ENCODE data around the gene SLC10A7. TPM values are rescaled to one million over a fixed set of nuclear protein-coding genes. Genes with fewer than 3 reads are reported as not detected.

Gene SLC10A7
- total RNA-seq, 1 donor from 2014 or later = 11.4 TPM

- no peak overlapping the region for H3K27ac ChIP-seq
- intact Hi-C loops (cut with DNase I) = loop anchor here (5.0 kb wide), 2 partner anchors 574 to 754 kb away; no protein-coding TSS in a partner anchor
- TF ChIP-seq, protein P1, sequence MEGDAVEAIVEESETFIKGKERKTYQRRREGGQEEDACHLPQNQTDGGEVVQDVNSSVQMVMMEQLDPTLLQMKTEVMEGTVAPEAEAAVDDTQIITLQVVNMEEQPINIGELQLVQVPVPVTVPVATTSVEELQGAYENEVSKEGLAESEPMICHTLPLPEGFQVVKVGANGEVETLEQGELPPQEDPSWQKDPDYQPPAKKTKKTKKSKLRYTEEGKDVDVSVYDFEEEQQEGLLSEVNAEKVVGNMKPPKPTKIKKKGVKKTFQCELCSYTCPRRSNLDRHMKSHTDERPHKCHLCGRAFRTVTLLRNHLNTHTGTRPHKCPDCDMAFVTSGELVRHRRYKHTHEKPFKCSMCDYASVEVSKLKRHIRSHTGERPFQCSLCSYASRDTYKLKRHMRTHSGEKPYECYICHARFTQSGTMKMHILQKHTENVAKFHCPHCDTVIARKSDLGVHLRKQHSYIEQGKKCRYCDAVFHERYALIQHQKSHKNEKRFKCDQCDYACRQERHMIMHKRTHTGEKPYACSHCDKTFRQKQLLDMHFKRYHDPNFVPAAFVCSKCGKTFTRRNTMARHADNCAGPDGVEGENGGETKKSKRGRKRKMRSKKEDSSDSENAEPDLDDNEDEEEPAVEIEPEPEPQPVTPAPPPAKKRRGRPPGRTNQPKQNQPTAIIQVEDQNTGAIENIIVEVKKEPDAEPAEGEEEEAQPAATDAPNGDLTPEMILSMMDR (IDR thresholded peaks at IDR 0.05) = no peak
Observed at GRCh38 chr4:146343776-146344175, 178.0 kb downstream of the SLC10A7 start.

GRCh38 chr4:146343199-146343598 is 178.5 kb downstream of the SLC10A7 start:
- no peak for DNase-seq (ENCODE audit: low spot score in 2 of 2)
- TF ChIP-seq, protein P1 (IDR thresholded peaks at IDR 0.05) = no peak
- no peaks in the 10 kb centered on the region for H3K36me3 ChIP-seq
- no peaks in the 10 kb centered on the region for H3K9me3 ChIP-seq
- no peaks in the 10 kb centered on the region for H3K4me1 ChIP-seq
- no peak overlapping the region for H3K4me3 ChIP-seq
- no peak overlapping the region for H3K27ac ChIP-seq
- H3K27me3 ChIP-seq = no peaks in the 10 kb centered on the region
- intact Hi-C loops (cut with DNase I) = loop anchor here (5.0 kb wide), 2 partner anchors 574 to 754 kb away; no protein-coding TSS in a partner anchor

More at GRCh38 chr4:146343776-146344175, 178.0 kb downstream of the SLC10A7 start:
- no peaks in the 10 kb centered on the region for H3K9me3 ChIP-seq
- no peaks in the 10 kb centered on the region for H3K4me1 ChIP-seq
- DNase-seq (ENCODE audit: low spot score in 2 of 2) = no peak
- no peak overlapping the region for H3K4me3 ChIP-seq
- H3K27me3 ChIP-seq = no peaks in the 10 kb centered on the region
- no peaks in the 10 kb centered on the region for H3K36me3 ChIP-seq

GRCh38 chr4:146342600-146343192 is 179.0 kb downstream of the SLC10A7 start:
- H3K4me1 ChIP-seq = no peaks in the 10 kb centered on the region
- no peak for DNase-seq (ENCODE audit: low spot score in 2 of 2)
- intact Hi-C loops (cut with DNase I) = loop anchor here (5.0 kb wide), 2 partner anchors 575 to 755 kb away; no protein-coding TSS in a partner anchor

DNA sequence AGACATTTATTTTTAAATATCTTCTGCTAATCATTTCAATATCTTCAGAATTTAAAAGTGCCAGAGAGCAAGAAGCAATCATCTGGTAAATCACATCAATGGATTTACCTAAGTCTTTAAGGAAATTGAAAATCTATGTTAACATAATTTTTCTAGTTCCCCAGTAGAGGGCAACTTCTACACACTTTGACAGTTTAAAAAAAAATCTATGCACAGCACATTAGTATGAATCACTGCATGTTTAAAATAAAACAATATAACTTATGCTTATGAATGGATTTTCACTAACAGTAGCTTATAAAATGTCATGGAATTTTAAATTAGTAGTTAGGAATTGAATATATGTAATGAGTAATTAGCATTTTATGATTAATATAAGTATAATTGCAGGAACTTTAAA is 180.9 kb downstream of the SLC10A7 start:
- Histone ChIP-seq H3K36me3 (no peaks in the 10 kb centered on the region), H3K4me3 (no peak overlapping the region), H3K4me1 (no peaks in the 10 kb centered on the region), H3K9me3 (no peaks in the 10 kb centered on the region), H3K27me3 (no peaks in the 10 kb centered on the region), H3K27ac (no peak overlapping the region)
- no peak for DNase-seq (ENCODE audit: low spot score in 2 of 2)
- TF ChIP-seq, protein P1 (IDR thresholded peaks at IDR 0.05) = peak in 2 of 3 experiments; percentile 10 to 37
- intact Hi-C loops (cut with DNase I) = loop anchor here (5.0 kb wide), 2 partner anchors 577 to 757 kb away; no protein-coding TSS in a partner anchor

More at GRCh38 chr4:146342600-146343192, 179.0 kb downstream of the SLC10A7 start:
- H3K27me3 ChIP-seq = no peaks in the 10 kb centered on the region
- TF ChIP-seq, protein P1 (IDR thresholded peaks at IDR 0.05) = peak in 2 of 3 experiments; percentile 34 to 69
- no peak overlapping the region for H3K27ac ChIP-seq
- H3K36me3 ChIP-seq = no peaks in the 10 kb centered on the region
- no peak overlapping the region for H3K4me3 ChIP-seq
- no peaks in the 10 kb centered on the region for H3K9me3 ChIP-seq

DNA sequence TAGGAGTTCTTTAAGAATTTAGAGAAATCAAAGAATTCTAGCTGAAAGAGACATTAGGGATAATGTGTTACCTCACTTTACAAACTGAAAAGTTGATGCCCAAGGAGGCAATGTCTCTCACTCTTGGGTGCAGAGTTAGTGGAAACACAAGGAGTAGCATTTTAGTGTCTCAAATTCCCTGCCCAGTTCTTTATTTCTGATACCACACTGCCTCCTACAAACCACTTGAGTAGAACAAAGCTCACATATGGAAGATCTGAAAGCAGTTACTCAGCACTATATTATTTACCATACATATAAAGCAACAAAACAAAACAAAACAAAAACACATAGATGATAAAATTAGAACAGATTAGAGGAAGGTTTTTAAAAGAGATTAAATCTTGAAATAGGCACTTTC is 183.2 kb downstream of the SLC10A7 start:
- Histone ChIP-seq H3K27me3 (no peaks in the 10 kb centered on the region), H3K4me3 (no peak overlapping the region), H3K27ac (no peak overlapping the region), H3K9me3 (no peaks in the 10 kb centered on the region), H3K36me3 (no peaks in the 10 kb centered on the region), H3K4me1 (peaks cover 0 to 2% of the 10 kb centered on the region in 2 donors)
- TF ChIP-seq, protein P1 (IDR thresholded peaks at IDR 0.05) = no peak
- no peak for DNase-seq (ENCODE audit: low spot score in 2 of 2)
- intact Hi-C loops (cut with DNase I) = loop anchor here (5.0 kb wide), 1 partner anchor 184 kb away; the partner anchor contains the start of gene SLC10A7

All from ascending aorta (tissue), 2 donors.